Renal cortex interstitium (tissue), 11 donors: ENCODE measurements around the gene MID1IP1. TPM values are rescaled to one million over a fixed set of nuclear protein-coding genes. Genes with fewer than 3 reads are reported as not detected.

Experiments
- DNase-seq, 11 donors: peaks; one replicate each; pipeline ENCODE4 v3.0.0-alpha.2; 2013; ENCODE audit warnings: low read depth in 9 of 11, low spot score in 4 of 11; ENCODE audit errors: extremely low read depth in 1 of 11
- polyA plus RNA-seq, 3 donors: library from polyadenylated mRNA; unstranded; fragments of 120-200 nt; gene quantifications; one replicate each; pipeline ENCODE4 v1.2.1, GENCODE V29; 2013; ENCODE audit not compliant: insufficient read length in 3 of 3

The MID1IP1 gene
- polyA plus RNA-seq, 3 donors, result 15.9 to 26.1 (median 24.0) TPM

DNA sequence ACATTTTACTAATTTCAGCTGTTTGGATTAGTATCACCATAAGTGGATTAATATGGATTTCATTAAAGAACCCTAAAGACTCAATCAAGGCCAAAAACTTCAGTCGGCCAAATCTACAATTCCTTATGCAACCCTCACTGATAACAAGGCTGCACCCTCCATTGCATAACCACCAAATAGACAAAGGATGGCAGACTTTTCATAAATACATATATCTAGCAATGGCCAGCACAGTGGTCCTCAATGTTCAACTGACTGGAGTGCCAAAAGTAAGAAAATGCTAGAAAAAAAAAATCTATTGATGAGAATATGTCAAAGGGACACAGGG lies 46.6 kb downstream of the MID1IP1 start:
- no peak for DNase-seq

DNA sequence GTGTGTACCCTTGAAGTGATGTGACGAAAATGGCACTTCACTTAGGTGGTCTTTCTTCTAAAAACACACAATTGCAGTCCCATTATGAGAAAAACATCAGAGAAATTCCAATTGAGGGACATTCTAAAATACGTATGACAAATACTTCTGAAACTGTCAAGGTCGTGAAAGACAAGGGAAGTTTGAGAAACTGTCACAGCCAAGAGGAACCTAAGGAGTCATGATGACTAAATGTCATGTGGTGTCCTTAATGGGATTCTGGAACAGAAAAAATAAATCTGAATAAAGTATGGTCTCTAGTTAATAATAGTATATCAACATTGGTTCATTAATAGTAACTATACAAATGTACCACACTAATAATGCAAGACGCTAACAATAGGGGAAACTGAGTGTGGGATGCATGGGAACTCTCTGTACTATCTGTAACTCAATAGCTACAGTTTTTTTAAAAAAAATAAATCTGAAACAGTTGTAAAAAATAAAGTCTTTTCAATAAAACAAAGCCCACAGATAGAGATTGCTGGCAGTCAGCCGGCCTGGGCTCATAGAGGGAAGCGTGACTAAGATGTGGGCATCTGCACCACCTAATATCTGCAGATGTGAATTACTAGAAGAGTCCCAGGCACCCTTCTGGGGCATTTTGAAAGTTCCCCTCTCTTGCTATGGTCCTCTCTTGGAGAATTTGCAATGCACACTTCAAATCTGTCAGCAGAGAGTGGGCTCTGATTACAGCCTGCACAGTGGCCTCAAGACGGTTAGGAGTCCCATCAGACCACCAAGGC lies 47.6 kb downstream of the MID1IP1 start:
- no peak for DNase-seq

- no peak for DNase-seq
Observed at GRCh38 chrX:38850807-38851544, 49.7 kb downstream of the MID1IP1 start.

GRCh38 chrX:38854305-38854704 lies 53.0 kb downstream of the MID1IP1 start:
- no peak for DNase-seq

Other genes with a start within 250 kb of the MID1IP1 start
- gene TSPAN7, start 239.9 kb upstream of the MID1IP1 start, polyA plus RNA-seq, result 10 to 100 TPM; 42.6 to 54.0 (median 45.9) TPM